GM19023 (cell line): Measurements from ENCODE around the gene PRDM16.

ENCODE experiments used
- ATAC-seq: cut with Tn5 transposase; IDR thresholded peaks from one replicate; pipeline ENCODE4 v1.9.1; 2021; ENCODE audit warnings: mild to moderate bottlenecking, moderate library complexity; ENCODE audit not compliant: unreplicated experiment

Gene PRDM16

GRCh38 chr1:3417934-3418333 lies 348.9 kb downstream of the PRDM16 start:
- no peak for ATAC-seq

- no peak for ATAC-seq
Measured at GRCh38 chr1:3418600-3418999, 349.6 kb downstream of the PRDM16 start.

- no peak for ATAC-seq
Measured at GRCh38 chr1:3419415-3420204, 350.6 kb downstream of the PRDM16 start.

DNA sequence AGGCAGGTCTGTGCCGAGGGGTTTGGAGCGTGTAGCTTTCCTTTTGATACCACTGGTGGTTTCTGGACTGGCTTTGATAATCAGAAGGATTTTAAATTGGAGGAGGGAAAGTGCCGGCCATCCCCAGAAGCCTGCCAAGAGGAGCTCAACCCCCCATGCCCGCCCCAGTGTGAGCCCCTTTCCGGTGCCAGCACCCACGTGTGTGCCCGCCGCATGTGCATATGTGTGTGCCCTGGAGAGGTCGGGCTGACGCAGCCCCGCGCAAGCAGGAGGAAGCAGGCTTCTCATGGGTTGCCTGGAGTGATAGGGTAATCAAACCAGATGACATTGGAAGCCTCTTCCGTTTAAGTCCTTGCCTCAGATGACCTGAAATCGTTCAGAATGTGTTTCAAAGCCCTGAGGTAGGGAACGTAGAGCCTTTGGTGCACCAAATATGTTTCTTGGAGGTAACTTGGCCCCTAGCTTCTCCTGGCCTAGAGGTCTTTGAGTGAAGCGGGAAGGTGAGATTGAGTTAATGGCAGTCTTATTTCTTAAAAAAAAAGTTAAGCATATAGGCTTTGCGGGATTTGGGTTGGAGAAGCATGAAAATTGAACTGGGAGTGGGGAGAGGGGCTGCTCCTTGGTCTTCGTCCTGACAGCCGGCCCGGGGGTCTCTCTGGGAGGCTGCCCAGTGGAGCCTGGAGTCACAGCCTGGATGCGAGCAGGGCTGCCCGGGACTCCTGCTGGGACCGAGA lies 351.4 kb downstream of the PRDM16 start:
- ATAC-seq, result no peak

DNA sequence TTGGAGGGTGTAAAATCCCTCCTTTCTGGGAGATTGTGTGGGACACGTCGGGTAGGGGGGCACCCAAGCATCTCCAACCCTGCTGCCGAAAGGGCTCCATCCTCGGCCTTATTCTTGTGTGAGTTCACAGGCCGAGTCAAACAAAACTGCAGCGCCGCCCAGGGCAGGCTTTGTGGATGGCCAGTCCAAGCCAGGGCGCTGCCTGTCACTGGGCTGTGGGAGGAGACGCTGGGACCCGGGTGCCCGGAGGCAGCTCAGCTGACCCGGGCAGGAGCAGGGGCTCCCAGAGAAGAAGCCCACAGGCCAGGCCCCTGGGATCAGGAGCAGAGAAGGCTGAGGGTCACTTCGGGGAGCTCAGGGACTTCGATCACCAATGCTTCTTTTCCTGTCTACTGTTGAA lies 353.6 kb downstream of the PRDM16 start:
- ATAC-seq, result no peak

- no peak for ATAC-seq
Measured at GRCh38 chr1:3423245-3423829, 354.3 kb downstream of the PRDM16 start.

DNA sequence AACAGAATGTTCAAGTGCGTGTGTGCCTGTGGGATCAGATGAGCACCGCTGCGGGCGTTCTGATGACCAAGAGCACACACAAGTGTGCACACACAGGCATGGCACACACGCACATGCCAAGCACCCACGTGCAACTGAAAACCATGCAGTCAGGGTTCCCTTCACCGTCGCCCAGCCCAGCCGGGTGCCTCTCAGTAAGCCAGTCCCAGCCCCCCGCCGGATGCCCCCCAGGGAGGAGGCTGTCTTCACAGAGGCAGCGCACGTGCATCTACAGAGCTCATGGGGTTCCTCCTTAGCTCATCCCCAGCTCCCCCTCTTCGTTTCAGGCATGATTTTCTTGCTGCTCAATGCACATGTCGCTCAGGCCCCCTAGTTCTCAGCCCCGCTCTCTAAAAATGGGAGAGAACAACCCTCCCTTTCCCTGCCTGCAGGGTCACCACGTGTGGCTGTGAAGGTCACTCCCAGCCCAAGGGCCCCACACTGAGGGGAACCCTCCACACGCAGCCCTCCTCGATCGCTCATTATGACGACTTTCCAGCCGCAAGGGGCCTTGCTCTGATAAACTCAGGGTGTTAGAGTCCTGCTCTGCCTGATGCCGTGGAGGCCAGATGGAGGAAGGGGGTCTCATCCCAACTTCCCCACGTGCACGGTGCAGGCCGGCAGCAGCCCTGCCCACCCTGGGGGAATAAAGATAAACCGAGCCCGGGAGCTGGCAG lies 355.1 kb downstream of the PRDM16 start:
- ATAC-seq, result no peak

DNA sequence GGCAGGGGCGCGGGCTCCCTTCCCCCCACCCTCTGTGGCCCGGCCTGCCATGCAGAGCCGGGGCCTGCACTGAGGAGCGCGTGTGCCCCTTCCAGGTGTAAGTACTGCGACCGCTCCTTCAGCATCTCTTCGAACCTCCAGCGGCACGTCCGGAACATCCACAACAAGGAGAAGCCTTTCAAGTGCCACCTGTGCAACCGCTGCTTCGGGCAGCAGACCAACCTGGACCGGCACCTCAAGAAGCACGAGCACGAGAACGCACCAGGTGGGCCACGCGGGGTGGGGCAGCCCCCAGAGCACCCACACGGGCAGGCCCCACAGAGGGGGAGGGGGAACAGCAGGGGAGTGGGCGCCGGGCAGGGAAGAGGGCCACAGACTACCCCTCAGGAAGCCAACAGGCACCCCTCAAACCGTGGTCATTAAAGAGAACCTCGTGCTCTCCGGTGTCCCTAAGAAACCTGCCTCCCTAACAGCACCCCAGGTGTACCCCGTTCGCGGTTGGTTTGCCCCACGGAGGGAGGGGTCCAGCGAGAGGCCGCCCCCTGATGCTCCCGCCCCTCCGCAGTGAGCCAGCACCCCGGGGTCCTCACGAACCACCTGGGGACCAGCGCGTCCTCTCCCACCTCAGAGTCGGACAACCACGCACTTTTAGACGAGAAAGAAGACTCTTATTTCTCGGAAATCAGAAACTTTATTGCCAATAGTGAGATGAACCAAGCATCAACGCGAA lies 356.6 kb downstream of the PRDM16 start:
- no peak for ATAC-seq

GRCh38 chr1:3426956-3427535 lies 358.0 kb downstream of the PRDM16 start:
- ATAC-seq, result no peak

GRCh38 chr1:3427711-3428704 lies 359.0 kb downstream of the PRDM16 start:
- ATAC-seq, result no peak

- ATAC-seq, result no peak
Measured at GRCh38 chr1:3428899-3429298, 359.9 kb downstream of the PRDM16 start.

- no peak for ATAC-seq
Measured at GRCh38 chr1:3429320-3429719, 360.3 kb downstream of the PRDM16 start.

DNA sequence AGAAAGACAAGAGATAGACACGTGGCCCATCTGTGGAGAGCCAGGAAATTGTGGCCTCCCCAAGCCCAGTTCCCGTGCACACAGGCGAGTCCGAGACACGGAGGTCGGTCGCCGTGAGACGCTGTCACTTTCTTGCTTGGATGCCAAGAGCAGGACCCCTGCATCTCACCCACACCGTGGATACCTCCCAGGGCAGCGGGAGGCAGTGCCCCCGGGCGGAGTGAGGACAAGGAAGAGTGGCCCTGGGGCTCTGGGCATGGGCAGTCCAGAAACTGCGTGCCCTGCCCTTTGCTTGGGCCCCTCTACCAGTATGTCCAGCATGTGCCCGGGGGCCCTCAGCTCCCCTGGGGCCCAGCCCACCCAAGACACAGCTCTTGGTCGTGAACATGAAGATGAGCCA lies 360.8 kb downstream of the PRDM16 start:
- ATAC-seq, result no peak

- ATAC-seq, result no peak
Measured at GRCh38 chr1:3430406-3430805, 361.4 kb downstream of the PRDM16 start.

DNA sequence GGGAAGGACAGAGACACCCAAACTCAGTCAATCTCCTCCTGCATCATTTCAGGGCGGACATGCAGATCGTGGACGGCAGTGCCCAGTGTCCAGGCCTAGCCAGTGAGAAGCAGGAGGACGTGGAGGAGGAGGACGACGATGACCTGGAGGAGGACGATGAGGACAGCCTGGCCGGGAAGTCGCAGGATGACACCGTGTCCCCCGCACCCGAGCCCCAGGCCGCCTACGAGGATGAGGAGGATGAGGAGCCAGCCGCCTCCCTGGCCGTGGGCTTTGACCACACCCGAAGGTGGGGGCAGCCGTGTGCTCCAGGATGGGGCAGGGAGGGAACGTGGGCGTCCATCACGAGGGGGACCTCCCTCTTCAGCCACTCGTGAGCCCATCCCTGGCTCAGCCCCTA lies 361.8 kb downstream of the PRDM16 start:
- no peak for ATAC-seq

DNA sequence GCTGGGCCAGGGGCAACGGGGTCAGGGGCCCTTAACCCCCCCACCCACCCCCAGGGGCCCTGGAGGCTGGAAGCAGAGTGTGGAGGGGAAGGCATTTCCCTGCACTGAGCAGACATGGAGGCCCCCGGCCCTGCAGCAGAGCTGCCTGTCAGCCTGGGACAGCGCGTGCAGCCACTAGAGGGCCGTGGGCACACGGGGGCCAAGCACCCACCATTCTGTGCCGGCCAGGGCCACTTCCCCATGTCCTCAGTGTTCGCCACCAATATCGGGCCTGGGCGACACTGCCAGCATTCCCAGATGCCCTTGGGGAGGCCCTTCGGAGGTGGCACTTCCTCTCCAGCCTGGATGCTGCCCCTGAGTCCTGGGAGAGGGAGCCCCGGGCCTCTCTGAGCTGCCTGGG lies 362.3 kb downstream of the PRDM16 start:
- no peak for ATAC-seq

DNA sequence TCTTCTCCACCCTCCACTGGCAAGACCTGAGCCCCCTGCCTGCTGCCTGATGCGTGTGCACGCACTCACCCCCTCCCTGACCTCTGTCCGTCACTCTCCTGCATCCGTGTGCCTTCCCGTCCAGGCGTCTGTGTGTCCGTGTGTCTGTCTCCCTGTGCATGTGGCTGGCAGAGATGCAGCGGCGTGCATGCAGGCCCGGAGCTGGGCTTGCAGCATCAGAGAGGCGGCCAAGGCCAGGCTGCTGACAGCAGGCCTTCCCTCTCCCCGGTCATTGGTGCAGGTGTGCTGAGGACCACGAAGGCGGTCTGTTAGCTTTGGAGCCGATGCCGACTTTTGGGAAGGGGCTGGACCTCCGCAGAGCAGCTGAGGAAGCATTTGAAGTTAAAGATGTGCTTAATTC lies 362.7 kb downstream of the PRDM16 start:
- ATAC-seq, result no peak

GRCh38 chr1:3432306-3432705 lies 363.3 kb downstream of the PRDM16 start:
- ATAC-seq, result no peak

GRCh38 chr1:3433076-3433475 lies 364.1 kb downstream of the PRDM16 start:
- no peak for ATAC-seq
